Activated T-cell treated with anti-CD3 and anti-CD28 coated beads, Interleukin-2, amount 50 U/mL, for 24 hours (primary cell): ENCODE results near the gene KRI1.

Source experiments
- DNase-seq: peaks from one replicate; pipeline ENCODE4 v3.0.0-alpha.2; 2020
- H3K27ac Mint-ChIP-seq: 2 replicates; pipeline ENCODE4 v1.8.0; 2020; ENCODE audit warnings: mild to moderate bottlenecking, mixed read lengths
- H3K27me3 Mint-ChIP-seq: 2 replicates; pipeline ENCODE4 v1.8.0; 2020; ENCODE audit warnings: mixed read lengths
- H3K36me3 Mint-ChIP-seq: 2 replicates; pipeline ENCODE4 v1.8.0; 2020; ENCODE audit warnings: low read depth, mixed read lengths
- H3K4me1 Mint-ChIP-seq: 2 replicates; pipeline ENCODE4 v1.8.0; 2020; ENCODE audit warnings: low read depth, mixed read lengths
- H3K4me3 Mint-ChIP-seq: 2 replicates; pipeline ENCODE4 v1.8.0; 2020; ENCODE audit warnings: mild to moderate bottlenecking, moderate library complexity, mixed read lengths
- H3K9me3 Mint-ChIP-seq: 2 replicates; pipeline ENCODE4 v1.8.0; 2020; ENCODE audit warnings: mixed read lengths

KRI1 gene

GRCh38 chr19:10525636-10526035, 40.2 kb downstream of the KRI1 start:
- H3K4me1 Mint-ChIP-seq: no peaks in the 10 kb centered on the region

GRCh38 chr19:10523135-10523636, 42.6 kb downstream of the KRI1 start:
- H3K4me1 Mint-ChIP-seq: peaks cover 13% of the 10 kb centered on the region
- DNase-seq: no peak
- H3K36me3 Mint-ChIP-seq: no peaks in the 10 kb centered on the region
- no peak overlapping the region for H3K27ac Mint-ChIP-seq
- H3K9me3 Mint-ChIP-seq: no peaks in the 10 kb centered on the region
- H3K27me3 Mint-ChIP-seq: peaks cover 19% of the 10 kb centered on the region
- H3K4me3 Mint-ChIP-seq: no peak overlapping the region

More at GRCh38 chr19:10525636-10526035, 40.2 kb downstream of the KRI1 start:
- H3K9me3 Mint-ChIP-seq: no peaks in the 10 kb centered on the region
- no peak overlapping the region for H3K27ac Mint-ChIP-seq
- no peaks in the 10 kb centered on the region for H3K27me3 Mint-ChIP-seq
- no peaks in the 10 kb centered on the region for H3K36me3 Mint-ChIP-seq
- no peak for DNase-seq
- H3K4me3 Mint-ChIP-seq: no peak overlapping the region

GRCh38 chr19:10521461-10522171, 44.2 kb downstream of the KRI1 start:
- Mint-ChIP-seq H3K9me3 (no peaks in the 10 kb centered on the region), H3K36me3 (no peaks in the 10 kb centered on the region), H3K27ac (no peak overlapping the region), H3K4me3 (no peak overlapping the region), H3K27me3 (peaks cover 27% of the 10 kb centered on the region), H3K4me1 (peaks cover 20% of the 10 kb centered on the region)
- no peak for DNase-seq

- peaks cover 36% of the 10 kb centered on the region for H3K27me3 Mint-ChIP-seq
Measured at GRCh38 chr19:10520652-10521318, 45.0 kb downstream of the KRI1 start.

GRCh38 chr19:10519421-10519820, 46.4 kb downstream of the KRI1 start:
- Mint-ChIP-seq H3K9me3 (no peaks in the 10 kb centered on the region), H3K27me3 (peaks cover 49% of the 10 kb centered on the region), H3K36me3 (no peaks in the 10 kb centered on the region), H3K27ac (no peak overlapping the region), H3K4me3 (no peak overlapping the region), H3K4me1 (peaks cover 24% of the 10 kb centered on the region)
- no peak for DNase-seq

More at GRCh38 chr19:10520652-10521318, 45.0 kb downstream of the KRI1 start:
- no peak for DNase-seq
- Mint-ChIP-seq H3K9me3 (no peaks in the 10 kb centered on the region), H3K4me1 (peaks cover 21% of the 10 kb centered on the region), H3K4me3 (no peak overlapping the region), H3K27ac (no peak overlapping the region), H3K36me3 (no peaks in the 10 kb centered on the region)

GRCh38 chr19:10518444-10519361, 47.1 kb downstream of the KRI1 start:
- no peaks in the 10 kb centered on the region for H3K36me3 Mint-ChIP-seq
- no peaks in the 10 kb centered on the region for H3K9me3 Mint-ChIP-seq
- peak overlapping the region; percentile 55 for H3K4me3 Mint-ChIP-seq
- peak; percentile 35 for DNase-seq
- H3K27ac Mint-ChIP-seq: no peak overlapping the region
- H3K27me3 Mint-ChIP-seq: peaks cover 56% of the 10 kb centered on the region
- peaks cover 26% of the 10 kb centered on the region for H3K4me1 Mint-ChIP-seq

- H3K9me3 Mint-ChIP-seq: no peaks in the 10 kb centered on the region
- H3K27me3 Mint-ChIP-seq: peaks cover 64% of the 10 kb centered on the region
- H3K36me3 Mint-ChIP-seq: no peaks in the 10 kb centered on the region
- no peak overlapping the region for H3K27ac Mint-ChIP-seq
- peaks cover 29% of the 10 kb centered on the region for H3K4me1 Mint-ChIP-seq
- peak overlapping the region; percentile 55 for H3K4me3 Mint-ChIP-seq
- peak; percentile 41 for DNase-seq
Measured at GRCh38 chr19:10517760-10518443, 47.9 kb downstream of the KRI1 start.

GRCh38 chr19:10517361-10517759, 48.5 kb downstream of the KRI1 start, which contains the start of gene S1PR5:
TSS of gene S1PR5 (minus strand) at chr19:10517447. CDS start at chr19:10515011, 2,436 bp downstream.
- Mint-ChIP-seq H3K4me3 (peak within 1 kb of the TSS; percentile 55), H3K4me1 (peaks cover 29% of the 10 kb centered on the region), H3K9me3 (no peaks in the 10 kb centered on the region), H3K27me3 (peaks cover 65% of the 10 kb centered on the region), H3K27ac (no peak within 1 kb of the TSS), H3K36me3 (no peaks in the 10 kb centered on the region)
- peak; percentile 38 for DNase-seq

- Mint-ChIP-seq H3K36me3 (no peaks in the 10 kb centered on the region), H3K4me3 (peak overlapping the region; percentile 45), H3K27ac (no peak overlapping the region), H3K27me3 (peaks cover 65% of the 10 kb centered on the region), H3K9me3 (no peaks in the 10 kb centered on the region), H3K4me1 (peaks cover 29% of the 10 kb centered on the region)
- no peak for DNase-seq
Measured at GRCh38 chr19:10516671-10517286, 49.0 kb downstream of the KRI1 start.

GRCh38 chr19:10516064-10516385, 49.8 kb downstream of the KRI1 start:
- Mint-ChIP-seq H3K4me3 (peak overlapping the region; percentile 0), H3K4me1 (peaks cover 29% of the 10 kb centered on the region), H3K36me3 (no peaks in the 10 kb centered on the region), H3K9me3 (no peaks in the 10 kb centered on the region), H3K27ac (no peak overlapping the region), H3K27me3 (peaks cover 68% of the 10 kb centered on the region)
- no peak for DNase-seq

- no peaks in the 10 kb centered on the region for H3K36me3 Mint-ChIP-seq
- peaks cover 33% of the 10 kb centered on the region for H3K4me1 Mint-ChIP-seq
- peak; percentile 67 for DNase-seq
- H3K4me3 Mint-ChIP-seq: peak overlapping the region; percentile 25
- H3K9me3 Mint-ChIP-seq: no peaks in the 10 kb centered on the region
- no peak overlapping the region for H3K27ac Mint-ChIP-seq
- H3K27me3 Mint-ChIP-seq: peaks cover 68% of the 10 kb centered on the region
Measured at GRCh38 chr19:10514211-10515145, 51.3 kb downstream of the KRI1 start.

GRCh38 chr19:10513223-10513622, 52.6 kb downstream of the KRI1 start:
- DNase-seq: no peak
- Mint-ChIP-seq H3K9me3 (no peaks in the 10 kb centered on the region), H3K27me3 (peaks cover 55% of the 10 kb centered on the region), H3K36me3 (no peaks in the 10 kb centered on the region), H3K27ac (no peak overlapping the region), H3K4me1 (peaks cover 28% of the 10 kb centered on the region), H3K4me3 (no peak overlapping the region)

GRCh38 chr19:10510301-10510802, 55.5 kb downstream of the KRI1 start:
- Mint-ChIP-seq H3K4me1 (peaks cover 26% of the 10 kb centered on the region), H3K27me3 (peaks cover 34% of the 10 kb centered on the region), H3K4me3 (no peak overlapping the region), H3K36me3 (no peaks in the 10 kb centered on the region), H3K9me3 (no peaks in the 10 kb centered on the region), H3K27ac (no peak overlapping the region)
- DNase-seq: peak; percentile 80
